ENCODE results near the gene CORO7. TPM values are rescaled to one million over a fixed set of nuclear protein-coding genes. Genes with fewer than 3 reads are reported as not detected.
A peak's percentile ranks its signal among the peaks of the same experiment; 100 is the strongest.

Gene CORO7
- total and polyA plus RNA-seq, 7 donors = 3.4 to 7.9 (median 5.8) TPM

DNA sequence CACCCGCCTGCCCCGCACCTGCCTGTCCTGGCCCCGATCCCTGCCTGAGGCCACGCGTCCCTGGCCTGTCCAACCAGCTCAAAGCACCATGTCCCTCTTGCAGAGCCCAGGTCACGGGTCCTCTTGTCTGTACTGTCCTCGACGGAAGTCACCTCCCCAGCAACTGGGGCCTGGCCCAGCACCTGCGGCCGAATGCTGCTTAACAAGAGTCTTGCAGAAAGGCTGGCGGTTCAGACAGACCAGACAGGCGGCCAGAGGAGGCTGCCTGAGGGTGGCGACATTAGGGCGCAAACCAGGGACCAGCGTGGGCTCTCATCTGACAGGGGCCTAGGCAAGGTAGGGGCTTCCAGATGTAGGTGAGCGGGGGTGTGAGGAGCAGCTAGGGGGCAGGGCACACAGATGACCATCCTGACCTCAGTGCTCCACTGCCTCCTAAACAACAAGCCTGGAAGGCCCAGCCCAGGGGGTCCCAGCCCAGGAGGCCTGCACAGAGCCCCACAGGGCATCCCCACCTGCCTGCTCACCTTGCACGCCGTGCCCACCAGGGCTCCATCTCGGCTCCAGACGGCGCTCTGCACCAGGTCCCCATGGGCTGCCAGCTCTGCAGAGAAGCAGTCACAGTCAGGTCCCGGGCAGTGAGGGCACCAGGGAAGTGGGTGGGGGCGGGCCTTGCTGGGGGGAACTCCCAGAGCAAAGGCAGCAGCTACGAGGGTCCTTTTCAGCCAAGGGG is 11.3 kb downstream of the CORO7 start:
- DNase-seq = no peak
- intact Hi-C loops (cut with DNase I) = loop anchor here (10.0 kb wide), 2 partner anchors 110 to 120 kb away; no protein-coding TSS in a partner anchor
- WGBS, 3 donors = 85 to 91% (median 87%) methylated on average over 21 to 24 of the region's 24 CpGs
- no peaks in the 10 kb centered on the region for H3K9me3 ChIP-seq
- peaks cover 8% of the 10 kb centered on the region for H3K4me1 ChIP-seq
- TF ChIP-seq, protein P1, sequence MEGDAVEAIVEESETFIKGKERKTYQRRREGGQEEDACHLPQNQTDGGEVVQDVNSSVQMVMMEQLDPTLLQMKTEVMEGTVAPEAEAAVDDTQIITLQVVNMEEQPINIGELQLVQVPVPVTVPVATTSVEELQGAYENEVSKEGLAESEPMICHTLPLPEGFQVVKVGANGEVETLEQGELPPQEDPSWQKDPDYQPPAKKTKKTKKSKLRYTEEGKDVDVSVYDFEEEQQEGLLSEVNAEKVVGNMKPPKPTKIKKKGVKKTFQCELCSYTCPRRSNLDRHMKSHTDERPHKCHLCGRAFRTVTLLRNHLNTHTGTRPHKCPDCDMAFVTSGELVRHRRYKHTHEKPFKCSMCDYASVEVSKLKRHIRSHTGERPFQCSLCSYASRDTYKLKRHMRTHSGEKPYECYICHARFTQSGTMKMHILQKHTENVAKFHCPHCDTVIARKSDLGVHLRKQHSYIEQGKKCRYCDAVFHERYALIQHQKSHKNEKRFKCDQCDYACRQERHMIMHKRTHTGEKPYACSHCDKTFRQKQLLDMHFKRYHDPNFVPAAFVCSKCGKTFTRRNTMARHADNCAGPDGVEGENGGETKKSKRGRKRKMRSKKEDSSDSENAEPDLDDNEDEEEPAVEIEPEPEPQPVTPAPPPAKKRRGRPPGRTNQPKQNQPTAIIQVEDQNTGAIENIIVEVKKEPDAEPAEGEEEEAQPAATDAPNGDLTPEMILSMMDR (IDR thresholded peaks at IDR 0.05) = no peak
- H3K36me3 ChIP-seq (ENCODE audit: insufficient read depth in 1 of 2, low read depth in 1 of 2) = peaks cover 0 to 30% of the 10 kb centered on the region in 2 donors
- no peaks in the 10 kb centered on the region for H3K27me3 ChIP-seq (ENCODE audit: insufficient read depth in 3 of 3, low read length in 2 of 3)
- H3K27ac ChIP-seq = no peak overlapping the region
- no peak for ATAC-seq
- H3K4me3 ChIP-seq = no peak overlapping the region

DNA sequence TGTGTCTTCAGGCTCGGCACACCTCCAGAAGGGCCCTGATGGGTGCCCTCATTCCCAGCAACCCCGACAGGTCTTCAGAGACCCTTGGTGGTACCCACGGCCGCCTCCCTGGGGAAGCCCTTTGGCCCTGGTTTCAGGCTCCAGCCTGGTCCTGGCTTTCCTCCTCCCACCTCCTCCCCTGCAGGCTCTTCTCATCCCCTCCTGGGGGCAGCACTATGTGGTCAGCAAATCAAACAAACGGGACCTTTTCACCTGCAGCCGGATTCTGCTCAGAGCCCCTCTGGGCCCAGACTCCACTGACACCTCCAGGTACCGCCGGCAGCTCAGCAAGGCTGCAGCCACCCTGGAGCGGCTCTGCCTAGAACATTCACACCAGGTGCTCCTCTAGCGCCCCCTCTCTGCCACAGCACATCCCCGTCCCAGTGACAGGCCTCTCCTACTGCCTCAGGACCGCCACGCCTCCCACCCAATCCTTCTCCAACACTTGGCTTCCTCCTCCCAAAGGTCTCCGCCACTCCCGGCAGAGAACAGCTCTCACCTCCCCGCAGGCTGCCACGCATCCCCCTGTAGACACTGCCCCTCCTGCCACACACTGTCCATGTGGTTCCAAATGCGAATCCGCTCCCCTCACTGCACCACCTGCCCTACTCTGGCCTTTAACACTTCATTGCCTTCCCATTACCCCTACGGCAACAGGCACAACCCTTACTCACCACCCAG is 12.0 kb downstream of the CORO7 start:
- Histone ChIP-seq H3K36me3 (ENCODE audit: insufficient read depth in 1 of 2, low read depth in 1 of 2) (peaks cover 0 to 32% of the 10 kb centered on the region in 2 donors), H3K4me1 (peaks cover 4% of the 10 kb centered on the region), H3K4me3 (no peak overlapping the region), H3K27me3 (ENCODE audit: insufficient read depth in 3 of 3, low read length in 2 of 3) (no peaks in the 10 kb centered on the region), H3K9me3 (no peaks in the 10 kb centered on the region), H3K27ac (no peak overlapping the region)
- no peak for ATAC-seq
- WGBS, 3 donors = 77 to 84% (median 80%) methylated on average over 20 of the region's 20 CpGs
- intact Hi-C loops (cut with DNase I) = loop anchor here (10.0 kb wide), 2 partner anchors 110 to 120 kb away; no protein-coding TSS in a partner anchor
- peak in 1 of 2 donors; percentile 57 for DNase-seq
- TF ChIP-seq, protein P1 (IDR thresholded peaks at IDR 0.05) = peak; percentile 15

DNA sequence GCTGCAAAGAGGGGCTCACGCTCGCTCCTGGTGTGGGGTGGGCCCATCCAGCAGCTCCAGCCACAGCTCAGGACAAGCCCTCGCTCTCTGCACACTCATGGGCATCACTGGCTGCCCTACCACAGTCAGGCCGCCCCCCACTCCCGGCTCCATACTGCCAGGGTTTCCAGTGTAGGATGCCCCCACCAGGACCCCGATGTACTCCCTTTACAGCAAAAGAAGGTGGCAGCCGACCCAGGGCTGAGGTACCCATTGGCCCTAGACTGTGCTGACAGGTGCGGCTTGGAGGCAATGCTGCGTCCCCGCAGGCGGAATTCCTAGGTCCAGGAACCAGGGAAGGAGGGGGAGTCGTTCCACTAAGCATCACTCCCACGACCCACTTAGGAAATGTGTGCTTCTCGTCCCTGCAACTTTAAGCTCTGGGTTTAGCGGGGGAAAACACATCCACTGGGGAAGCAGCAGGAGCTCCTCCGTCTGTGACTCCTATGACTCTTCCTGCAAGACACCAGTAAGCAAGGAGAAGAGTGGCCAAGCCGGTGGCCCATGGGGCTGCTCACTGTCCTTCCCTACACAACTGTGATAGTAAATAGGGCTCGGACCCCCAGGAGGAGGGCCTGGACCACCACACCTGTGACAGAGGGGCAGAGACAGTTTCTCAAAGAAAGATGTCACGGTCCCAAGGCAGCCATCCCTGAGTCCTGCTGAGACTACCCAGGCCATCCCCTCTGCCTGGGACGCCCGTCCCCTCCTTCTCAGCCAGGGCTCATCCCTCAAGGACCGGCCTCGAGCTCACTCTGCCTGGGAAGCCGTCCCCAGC is 13.1 kb downstream of the CORO7 start:
- WGBS, 3 donors = 79 to 82% (median 81%) methylated on average over 24 of the region's 24 CpGs
- peaks cover 0 to 32% of the 10 kb centered on the region in 2 donors for H3K36me3 ChIP-seq (ENCODE audit: insufficient read depth in 1 of 2, low read depth in 1 of 2)
- H3K27me3 ChIP-seq (ENCODE audit: insufficient read depth in 3 of 3, low read length in 2 of 3) = no peaks in the 10 kb centered on the region
- no peaks in the 10 kb centered on the region for H3K9me3 ChIP-seq
- peaks cover 3% of the 10 kb centered on the region for H3K4me1 ChIP-seq
- TF ChIP-seq, protein P1 (IDR thresholded peaks at IDR 0.05) = no peak
- no peak overlapping the region for H3K4me3 ChIP-seq
- ATAC-seq (peak in 3 of 4 donors; percentile 7 to 21 (median 12)), DNase-seq (no peak)
- H3K27ac ChIP-seq = no peak overlapping the region
- intact Hi-C loops (cut with DNase I) = loop anchor here (10.0 kb wide), 2 partner anchors 109 to 119 kb away; no protein-coding TSS in a partner anchor

DNA sequence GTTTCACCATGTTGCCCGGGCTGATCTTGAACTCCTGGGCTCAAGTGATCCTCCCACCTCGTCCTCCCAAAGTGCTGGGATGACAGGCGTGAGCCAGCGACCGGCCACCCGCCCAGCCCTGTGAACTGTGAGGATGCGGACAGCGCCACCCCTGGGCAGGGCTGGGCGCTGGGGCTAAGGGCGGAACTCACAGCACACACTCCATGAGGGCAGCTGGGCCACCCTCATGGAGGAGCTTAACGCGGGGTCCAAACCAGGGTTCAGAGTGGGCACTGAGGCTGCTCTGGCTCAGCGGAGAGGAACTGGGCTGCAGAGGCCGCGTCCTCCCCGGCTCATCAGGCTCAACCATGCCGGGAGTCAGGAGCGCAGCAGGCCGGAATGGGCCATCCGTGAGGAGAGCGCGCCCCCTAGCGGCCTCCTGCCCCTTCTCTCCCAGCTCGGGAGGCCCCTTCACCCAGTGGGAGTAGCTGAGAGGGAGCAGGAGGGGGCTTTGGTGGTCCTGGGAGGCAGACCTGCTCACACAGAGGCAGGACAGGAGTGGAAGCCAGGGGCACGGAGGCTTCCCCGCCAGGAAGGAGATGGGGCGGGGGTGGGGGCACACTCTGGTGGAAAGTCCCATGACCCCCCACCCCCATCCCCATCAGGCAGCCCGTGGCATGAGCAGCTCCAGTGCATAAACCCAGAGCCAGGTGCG is 13.8 kb downstream of the CORO7 start:
- intact Hi-C loops (cut with DNase I) = loop anchor here (1.0 to 10.0 kb wide), 3 partner anchors 43 to 118 kb away; no protein-coding TSS in a partner anchor
- TF ChIP-seq, protein P1 (IDR thresholded peaks at IDR 0.05) = peak; percentile 93
- DNase-seq (peak; percentile 85 to 91), ATAC-seq (peak; percentile 93 to 98 (median 96))
- Histone ChIP-seq H3K4me1 (peaks cover 3% of the 10 kb centered on the region), H3K9me3 (no peaks in the 10 kb centered on the region), H3K27me3 (ENCODE audit: insufficient read depth in 3 of 3, low read length in 2 of 3) (no peaks in the 10 kb centered on the region), H3K36me3 (ENCODE audit: insufficient read depth in 1 of 2, low read depth in 1 of 2) (peaks cover 0 to 30% of the 10 kb centered on the region in 2 donors), H3K4me3 (no peak overlapping the region), H3K27ac (no peak overlapping the region)
- WGBS, 3 donors = 20 to 35% (median 26%) methylated on average over 24 to 29 of the region's 29 CpGs

All from psoas muscle (tissue), 8 donors.